ENCODE measurements around the gene PDIK1L.

DNA sequence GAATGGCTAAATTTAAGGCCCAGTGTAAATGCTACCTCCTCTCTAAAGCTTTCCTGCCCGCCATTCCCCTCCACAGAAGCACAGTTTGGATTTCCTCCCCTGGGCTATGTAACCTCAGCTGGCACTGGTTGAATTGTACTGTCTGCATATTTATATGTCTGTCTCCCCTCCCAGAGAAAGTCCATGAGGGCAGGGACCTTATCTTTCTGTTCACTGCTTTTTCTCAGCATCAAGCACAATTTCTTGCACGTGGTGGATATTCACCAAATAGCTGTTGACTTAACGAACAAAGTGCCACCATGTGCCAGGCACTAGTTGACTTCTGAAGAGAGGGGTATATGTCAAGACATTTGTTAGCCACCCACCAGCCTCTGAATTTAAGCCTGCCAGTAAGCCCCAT lies 9.5 kb upstream of the PDIK1L start:
- TF ChIP-seq, protein P1, sequence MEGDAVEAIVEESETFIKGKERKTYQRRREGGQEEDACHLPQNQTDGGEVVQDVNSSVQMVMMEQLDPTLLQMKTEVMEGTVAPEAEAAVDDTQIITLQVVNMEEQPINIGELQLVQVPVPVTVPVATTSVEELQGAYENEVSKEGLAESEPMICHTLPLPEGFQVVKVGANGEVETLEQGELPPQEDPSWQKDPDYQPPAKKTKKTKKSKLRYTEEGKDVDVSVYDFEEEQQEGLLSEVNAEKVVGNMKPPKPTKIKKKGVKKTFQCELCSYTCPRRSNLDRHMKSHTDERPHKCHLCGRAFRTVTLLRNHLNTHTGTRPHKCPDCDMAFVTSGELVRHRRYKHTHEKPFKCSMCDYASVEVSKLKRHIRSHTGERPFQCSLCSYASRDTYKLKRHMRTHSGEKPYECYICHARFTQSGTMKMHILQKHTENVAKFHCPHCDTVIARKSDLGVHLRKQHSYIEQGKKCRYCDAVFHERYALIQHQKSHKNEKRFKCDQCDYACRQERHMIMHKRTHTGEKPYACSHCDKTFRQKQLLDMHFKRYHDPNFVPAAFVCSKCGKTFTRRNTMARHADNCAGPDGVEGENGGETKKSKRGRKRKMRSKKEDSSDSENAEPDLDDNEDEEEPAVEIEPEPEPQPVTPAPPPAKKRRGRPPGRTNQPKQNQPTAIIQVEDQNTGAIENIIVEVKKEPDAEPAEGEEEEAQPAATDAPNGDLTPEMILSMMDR (conservative IDR thresholded peaks at IDR 0.05; ENCODE audit: low read length): no peak
- TF ChIP-seq EZH2phosphoT487 (IDR thresholded peaks at IDR 0.05; ENCODE audit: borderline replicate concordance, low read depth, low read length): no peak

Measured in OCI-LY7 (cell line).